ENCODE results near the gene TENT4B.
"Not testable (repeated sequence)": the region's sequence is repeated elsewhere in the genome, so short reads cannot be mapped to it uniquely, and the experiment has no call there.

TENT4B gene

GRCh38 chr16:50165473-50165872, 12.4 kb downstream of the TENT4B start:
- Histone ChIP-seq H2AFZ (ENCODE audit: low read depth, low read length) (no peak overlapping the region), H3K4me3 (ENCODE audit: low read length) (no peak overlapping the region), H3K9me3 (ENCODE audit: low read length) (peaks cover 2% of the 10 kb centered on the region), H3K27me3 (ENCODE audit: insufficient read depth, low read length) (no peaks in the 10 kb centered on the region), H3K36me3 (ENCODE audit: insufficient read depth, low read length) (no peaks in the 10 kb centered on the region), H3K4me1 (ENCODE audit: insufficient read depth, low read length) (no peaks in the 10 kb centered on the region)

DNA sequence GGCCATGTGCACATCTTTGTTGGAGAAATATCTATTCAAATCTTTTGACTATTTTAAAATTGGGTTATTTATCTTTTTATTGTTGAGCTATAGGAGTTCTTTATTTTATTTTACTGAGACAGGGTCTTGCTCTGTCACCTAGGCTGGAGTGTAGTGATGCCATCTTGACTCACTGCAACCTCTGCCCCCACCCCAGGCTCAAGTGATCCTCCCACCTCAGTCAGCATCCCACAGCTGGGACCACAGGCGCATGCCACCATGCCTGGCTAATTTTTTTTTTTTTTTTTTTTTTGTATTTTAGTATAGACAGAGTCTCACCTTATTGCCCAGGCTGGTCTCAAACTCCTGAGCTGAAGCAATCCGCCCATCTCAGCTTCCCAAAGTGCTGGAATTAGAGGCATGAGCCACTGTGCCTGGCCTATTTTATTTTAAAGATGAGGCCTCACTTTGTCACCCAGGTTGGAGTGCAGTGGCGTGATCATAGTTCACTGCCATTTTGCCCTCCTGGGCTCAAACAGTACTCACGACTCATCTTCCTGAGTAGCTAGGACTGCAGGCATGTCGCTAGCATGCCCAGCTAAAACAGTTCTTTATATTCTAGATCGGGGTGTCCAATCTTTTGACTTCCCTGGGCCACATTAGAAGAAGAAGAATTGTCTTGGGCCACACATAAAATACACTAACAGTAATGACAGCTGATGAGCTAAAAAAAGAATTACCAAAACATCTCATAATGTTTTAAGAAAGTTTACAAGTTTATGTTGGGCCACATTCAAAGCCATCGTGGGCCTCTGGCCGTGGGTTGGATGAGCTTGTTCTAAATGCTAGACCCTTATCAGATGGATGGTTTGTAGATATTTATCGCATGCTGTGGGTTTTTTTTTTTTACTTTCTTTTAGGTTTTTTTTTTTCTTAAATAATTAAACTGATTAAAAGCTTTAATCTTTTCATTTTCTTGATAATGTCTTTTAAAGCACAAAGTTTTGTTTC, 13.7 kb downstream of the TENT4B start:
- Histone ChIP-seq H3K27me3 (ENCODE audit: insufficient read depth, low read length) (no peaks in the 10 kb centered on the region), H3K36me3 (ENCODE audit: insufficient read depth, low read length) (no peaks in the 10 kb centered on the region), H2AFZ (ENCODE audit: low read depth, low read length) (no peak overlapping the region), H3K9me3 (ENCODE audit: low read length) (peaks cover 2% of the 10 kb centered on the region), H3K4me3 (ENCODE audit: low read length) (no peak overlapping the region), H3K4me1 (ENCODE audit: insufficient read depth, low read length) (no peaks in the 10 kb centered on the region)

DNA sequence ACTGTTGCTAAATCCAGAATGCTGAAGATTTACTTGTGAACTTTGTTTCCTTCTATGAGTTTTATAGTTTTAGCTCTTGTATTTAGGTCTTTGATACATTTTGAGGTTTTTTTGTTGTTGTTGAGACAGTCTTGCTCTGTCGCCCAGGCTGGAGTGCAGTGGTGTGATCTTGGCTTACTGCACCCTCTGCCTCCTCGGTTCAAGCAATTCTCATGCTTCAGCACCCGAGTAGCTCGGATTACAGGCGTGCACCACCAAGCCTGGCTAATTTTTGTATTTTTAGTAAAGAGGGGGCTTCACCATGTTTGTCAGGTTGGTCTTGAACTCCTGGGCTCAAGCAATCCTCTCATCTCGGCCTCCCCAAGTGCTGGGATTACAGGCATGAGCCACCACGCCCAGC, 14.4 kb downstream of the TENT4B start:
- H3K27me3 ChIP-seq (ENCODE audit: insufficient read depth, low read length): no peaks in the 10 kb centered on the region
- peaks cover 2% of the 10 kb centered on the region for H3K9me3 ChIP-seq (ENCODE audit: low read length)
- no peak overlapping the region for H2AFZ ChIP-seq (ENCODE audit: low read depth, low read length)
- no peaks in the 10 kb centered on the region for H3K36me3 ChIP-seq (ENCODE audit: insufficient read depth, low read length)
- H3K4me3 ChIP-seq (ENCODE audit: low read length): no peak overlapping the region
- H3K4me1 ChIP-seq (ENCODE audit: insufficient read depth, low read length): no peaks in the 10 kb centered on the region

DNA sequence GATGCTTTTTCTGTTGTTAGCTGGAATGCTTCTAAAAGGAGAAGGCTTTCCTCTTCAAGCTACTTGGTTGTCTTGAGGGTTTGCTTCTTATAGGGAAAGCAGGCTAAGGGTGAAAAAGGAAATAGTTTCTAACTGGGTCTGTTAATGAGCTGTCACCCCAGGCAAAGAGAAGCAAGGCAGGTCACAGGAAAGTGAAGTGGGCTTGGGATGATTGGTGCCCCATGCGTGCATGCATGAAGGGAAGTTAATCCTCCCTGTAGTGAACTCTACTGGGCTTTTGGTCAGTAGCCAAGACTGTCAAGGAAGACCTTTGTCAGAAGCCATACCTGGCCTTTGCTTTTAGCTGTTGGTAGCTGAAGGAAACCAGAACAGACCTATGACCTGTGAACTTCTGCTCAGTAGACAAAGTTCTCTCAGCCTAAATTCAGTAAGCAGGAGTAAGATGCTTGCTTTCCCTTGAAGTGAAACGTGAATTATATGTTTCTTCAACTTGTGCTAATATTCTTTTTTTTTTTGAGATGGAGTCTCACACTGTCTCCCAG, 16.5 kb downstream of the TENT4B start:
- H3K4me3 ChIP-seq (ENCODE audit: low read length): no peak overlapping the region

GRCh38 chr16:50171773-50172172, 18.7 kb downstream of the TENT4B start:
- H3K4me1 ChIP-seq (ENCODE audit: insufficient read depth, low read length); H3K36me3 ChIP-seq (ENCODE audit: insufficient read depth, low read length); H3K27me3 ChIP-seq (ENCODE audit: insufficient read depth, low read length); H2AFZ ChIP-seq (ENCODE audit: low read depth, low read length); H3K4me3 ChIP-seq (ENCODE audit: low read length); H3K9me3 ChIP-seq (ENCODE audit: low read length): not testable (repeated sequence)

More for the DNA sequence above, 16.5 kb downstream of the TENT4B start:
- Histone ChIP-seq H3K4me1 (ENCODE audit: insufficient read depth, low read length) (no peaks in the 10 kb centered on the region), H2AFZ (ENCODE audit: low read depth, low read length) (no peak overlapping the region), H3K27me3 (ENCODE audit: insufficient read depth, low read length) (no peaks in the 10 kb centered on the region), H3K36me3 (ENCODE audit: insufficient read depth, low read length) (no peaks in the 10 kb centered on the region), H3K9me3 (ENCODE audit: low read length) (peaks cover 2% of the 10 kb centered on the region)

- H3K4me1 ChIP-seq (ENCODE audit: insufficient read depth, low read length): no peaks in the 10 kb centered on the region
- no peak overlapping the region for H2AFZ ChIP-seq (ENCODE audit: low read depth, low read length)
- no peaks in the 10 kb centered on the region for H3K27me3 ChIP-seq (ENCODE audit: insufficient read depth, low read length)
- no peak overlapping the region for H3K4me3 ChIP-seq (ENCODE audit: low read length)
- peaks cover 2% of the 10 kb centered on the region for H3K9me3 ChIP-seq (ENCODE audit: low read length)
- H3K36me3 ChIP-seq (ENCODE audit: insufficient read depth, low read length): no peaks in the 10 kb centered on the region
These were observed 19.3 kb downstream of the TENT4B start for GRCh38 chr16:50172195-50172922.

DNA sequence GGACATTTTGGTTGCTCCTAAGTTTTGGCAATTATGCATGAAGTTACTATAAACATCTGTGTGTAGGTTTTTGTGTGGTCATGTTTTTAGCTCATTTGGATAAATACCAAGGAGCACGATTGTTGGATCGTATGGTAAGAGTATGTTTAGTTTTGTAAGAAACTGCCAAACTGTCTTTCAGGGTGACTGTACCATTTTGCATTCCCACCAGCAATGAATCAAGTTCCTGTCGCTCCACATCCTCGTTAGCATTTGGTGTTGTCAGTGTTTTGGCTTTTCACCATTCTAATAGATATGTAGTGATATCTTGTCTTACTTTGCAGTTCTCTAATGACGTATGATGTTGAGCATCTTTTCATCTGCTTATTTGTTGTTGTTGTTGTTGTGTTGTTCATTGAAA, 20.2 kb downstream of the TENT4B start:
- Histone ChIP-seq H3K4me1 (ENCODE audit: insufficient read depth, low read length) (no peaks in the 10 kb centered on the region), H3K9me3 (ENCODE audit: low read length) (no peaks in the 10 kb centered on the region), H2AFZ (ENCODE audit: low read depth, low read length) (no peak overlapping the region), H3K4me3 (ENCODE audit: low read length) (no peak overlapping the region), H3K27me3 (ENCODE audit: insufficient read depth, low read length) (no peaks in the 10 kb centered on the region), H3K36me3 (ENCODE audit: insufficient read depth, low read length) (no peaks in the 10 kb centered on the region)

GRCh38 chr16:50178491-50178941, 25.4 kb downstream of the TENT4B start:
- no peaks in the 10 kb centered on the region for H3K27me3 ChIP-seq (ENCODE audit: insufficient read depth, low read length)
- no peaks in the 10 kb centered on the region for H3K36me3 ChIP-seq (ENCODE audit: insufficient read depth, low read length)
- no peak overlapping the region for H3K4me3 ChIP-seq (ENCODE audit: low read length)
- H3K9me3 ChIP-seq (ENCODE audit: low read length): no peaks in the 10 kb centered on the region
- no peak overlapping the region for H2AFZ ChIP-seq (ENCODE audit: low read depth, low read length)
- H3K4me1 ChIP-seq (ENCODE audit: insufficient read depth, low read length): no peaks in the 10 kb centered on the region

DNA sequence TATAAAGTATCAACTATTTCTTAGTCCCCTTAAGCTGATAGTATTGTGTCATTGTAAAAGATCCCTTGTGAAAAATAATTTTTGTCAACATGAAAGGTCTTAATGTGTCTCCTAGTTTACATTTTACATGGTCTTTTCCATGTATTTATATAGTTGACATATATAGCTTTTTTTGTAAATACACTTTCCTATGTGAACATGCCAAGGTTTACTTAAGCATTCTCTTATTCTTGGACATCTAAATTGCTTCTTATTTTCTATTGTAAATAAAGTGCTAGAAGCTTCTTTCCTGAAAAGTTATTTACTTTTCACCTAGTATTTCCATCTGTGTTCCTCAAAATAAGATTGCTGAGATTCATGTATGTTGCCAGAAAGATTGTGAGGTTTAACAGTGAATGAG, 29.3 kb downstream of the TENT4B start:
- no peak overlapping the region for H3K4me3 ChIP-seq (ENCODE audit: low read length)
- H3K36me3 ChIP-seq (ENCODE audit: insufficient read depth, low read length): no peaks in the 10 kb centered on the region
- no peaks in the 10 kb centered on the region for H3K4me1 ChIP-seq (ENCODE audit: insufficient read depth, low read length)
- no peaks in the 10 kb centered on the region for H3K9me3 ChIP-seq (ENCODE audit: low read length)
- no peaks in the 10 kb centered on the region for H3K27me3 ChIP-seq (ENCODE audit: insufficient read depth, low read length)
- no peak overlapping the region for H2AFZ ChIP-seq (ENCODE audit: low read depth, low read length)

- Histone ChIP-seq H3K4me1 (ENCODE audit: insufficient read depth, low read length) (no peaks in the 10 kb centered on the region), H3K27me3 (ENCODE audit: insufficient read depth, low read length) (no peaks in the 10 kb centered on the region), H3K4me3 (ENCODE audit: low read length) (no peak overlapping the region), H2AFZ (ENCODE audit: low read depth, low read length) (no peak overlapping the region), H3K9me3 (ENCODE audit: low read length) (no peaks in the 10 kb centered on the region), H3K36me3 (ENCODE audit: insufficient read depth, low read length) (no peaks in the 10 kb centered on the region)
These were observed 30.2 kb downstream of the TENT4B start for GRCh38 chr16:50183316-50183715.

GRCh38 chr16:50185005-50185505, 31.9 kb downstream of the TENT4B start:
- no peak overlapping the region for H3K4me3 ChIP-seq (ENCODE audit: low read length)
- H3K27me3 ChIP-seq (ENCODE audit: insufficient read depth, low read length): no peaks in the 10 kb centered on the region
- H2AFZ ChIP-seq (ENCODE audit: low read depth, low read length): no peak overlapping the region
- H3K9me3 ChIP-seq (ENCODE audit: low read length): no peaks in the 10 kb centered on the region
- H3K4me1 ChIP-seq (ENCODE audit: insufficient read depth, low read length): peaks cover 4% of the 10 kb centered on the region
- no peaks in the 10 kb centered on the region for H3K36me3 ChIP-seq (ENCODE audit: insufficient read depth, low read length)

- Histone ChIP-seq H3K4me3 (ENCODE audit: low read length) (no peak overlapping the region), H3K4me1 (ENCODE audit: insufficient read depth, low read length) (peaks cover 4% of the 10 kb centered on the region), H2AFZ (ENCODE audit: low read depth, low read length) (no peak overlapping the region)
These were observed 35.6 kb downstream of the TENT4B start for GRCh38 chr16:50188619-50189136.

GRCh38 chr16:50190292-50190691, 37.2 kb downstream of the TENT4B start:
- Histone ChIP-seq H3K27me3 (ENCODE audit: insufficient read depth, low read length) (no peaks in the 10 kb centered on the region), H3K4me3 (ENCODE audit: low read length) (no peak overlapping the region), H3K4me1 (ENCODE audit: insufficient read depth, low read length) (peaks cover 4% of the 10 kb centered on the region), H2AFZ (ENCODE audit: low read depth, low read length) (no peak overlapping the region), H3K36me3 (ENCODE audit: insufficient read depth, low read length) (no peaks in the 10 kb centered on the region), H3K9me3 (ENCODE audit: low read length) (no peaks in the 10 kb centered on the region)

More at GRCh38 chr16:50188619-50189136, 35.6 kb downstream of the TENT4B start:
- no peaks in the 10 kb centered on the region for H3K36me3 ChIP-seq (ENCODE audit: insufficient read depth, low read length)
- no peaks in the 10 kb centered on the region for H3K27me3 ChIP-seq (ENCODE audit: insufficient read depth, low read length)
- no peaks in the 10 kb centered on the region for H3K9me3 ChIP-seq (ENCODE audit: low read length)
